ENCODE results near the gene CABLES2.

CABLES2 gene

DNA sequence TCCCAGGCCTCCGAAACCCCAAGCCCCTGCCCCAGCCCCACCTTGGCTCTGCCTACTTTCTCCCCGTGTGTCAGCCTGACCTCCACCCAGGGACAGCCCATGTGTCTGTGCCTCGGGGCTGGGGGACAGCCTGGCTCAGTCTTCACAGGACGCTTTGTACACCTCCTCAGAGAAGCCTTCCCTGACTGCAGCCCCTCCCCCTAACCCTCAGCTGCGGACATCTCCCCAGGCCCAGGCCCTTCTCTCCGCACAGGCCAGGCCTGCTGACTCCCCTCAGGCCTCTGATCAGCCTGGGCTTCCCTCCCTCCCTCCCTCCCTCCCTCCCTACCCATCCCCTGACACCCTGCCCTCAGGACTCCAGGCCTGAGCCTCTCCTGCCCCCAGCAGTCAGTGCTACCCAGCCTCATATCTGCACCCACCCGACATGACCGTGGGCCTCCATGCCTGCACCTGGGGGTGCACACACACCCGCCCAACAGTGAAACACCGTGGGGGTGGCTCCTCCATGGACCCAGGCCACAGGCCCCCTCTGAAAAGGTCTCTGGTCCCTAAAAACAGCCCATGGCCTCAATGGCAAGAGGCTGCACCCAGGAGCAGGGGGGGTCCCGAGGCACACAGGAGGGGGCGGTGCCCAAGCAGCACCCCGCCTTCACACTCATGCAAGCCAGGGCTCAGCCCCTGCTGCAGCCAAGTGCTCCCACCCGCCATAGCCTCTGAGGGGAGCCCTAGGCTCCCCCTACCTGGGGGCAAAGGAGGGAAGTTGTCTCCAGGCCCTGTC is 52.9 kb downstream of the CABLES2 start:
- peaks cover 1% of the 10 kb centered on the region for H3K36me3 ChIP-seq (replicated peaks; ENCODE audit: low read depth, low read length)
- no peak for TF ChIP-seq EZH2phosphoT487 (IDR thresholded peaks at IDR 0.05; ENCODE audit: low read depth)
- TF ChIP-seq, protein P1, sequence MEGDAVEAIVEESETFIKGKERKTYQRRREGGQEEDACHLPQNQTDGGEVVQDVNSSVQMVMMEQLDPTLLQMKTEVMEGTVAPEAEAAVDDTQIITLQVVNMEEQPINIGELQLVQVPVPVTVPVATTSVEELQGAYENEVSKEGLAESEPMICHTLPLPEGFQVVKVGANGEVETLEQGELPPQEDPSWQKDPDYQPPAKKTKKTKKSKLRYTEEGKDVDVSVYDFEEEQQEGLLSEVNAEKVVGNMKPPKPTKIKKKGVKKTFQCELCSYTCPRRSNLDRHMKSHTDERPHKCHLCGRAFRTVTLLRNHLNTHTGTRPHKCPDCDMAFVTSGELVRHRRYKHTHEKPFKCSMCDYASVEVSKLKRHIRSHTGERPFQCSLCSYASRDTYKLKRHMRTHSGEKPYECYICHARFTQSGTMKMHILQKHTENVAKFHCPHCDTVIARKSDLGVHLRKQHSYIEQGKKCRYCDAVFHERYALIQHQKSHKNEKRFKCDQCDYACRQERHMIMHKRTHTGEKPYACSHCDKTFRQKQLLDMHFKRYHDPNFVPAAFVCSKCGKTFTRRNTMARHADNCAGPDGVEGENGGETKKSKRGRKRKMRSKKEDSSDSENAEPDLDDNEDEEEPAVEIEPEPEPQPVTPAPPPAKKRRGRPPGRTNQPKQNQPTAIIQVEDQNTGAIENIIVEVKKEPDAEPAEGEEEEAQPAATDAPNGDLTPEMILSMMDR (IDR thresholded peaks at IDR 0.05; ENCODE audit: low read depth, low read length), result no peak
- H3K9ac ChIP-seq (ENCODE audit: low read length), result no peak overlapping the region
- H3K4me2 ChIP-seq (ENCODE audit: low read length), result no peak overlapping the region
- H3K79me2 ChIP-seq (ENCODE audit: low read length), result no peaks in the 10 kb centered on the region
- H3K4me1 ChIP-seq (ENCODE audit: low read length), result no peaks in the 10 kb centered on the region
- H3K27me3 ChIP-seq (ENCODE audit: low read depth, low read length), result no peaks in the 10 kb centered on the region
- H4K20me1 ChIP-seq (ENCODE audit: insufficient read depth, low read length), result peaks cover 3% of the 10 kb centered on the region; the same call in 1 of the 2 replicates
- no peak overlapping the region for H2AFZ ChIP-seq (ENCODE audit: low read depth, low read length)
- no peaks in the 10 kb centered on the region for H3K9me3 ChIP-seq (ENCODE audit: insufficient read depth, low read length)
- no peak overlapping the region for H3K27ac ChIP-seq (ENCODE audit: low read length)
- no peak overlapping the region for H3K4me3 ChIP-seq (ENCODE audit: low read length)

DNA sequence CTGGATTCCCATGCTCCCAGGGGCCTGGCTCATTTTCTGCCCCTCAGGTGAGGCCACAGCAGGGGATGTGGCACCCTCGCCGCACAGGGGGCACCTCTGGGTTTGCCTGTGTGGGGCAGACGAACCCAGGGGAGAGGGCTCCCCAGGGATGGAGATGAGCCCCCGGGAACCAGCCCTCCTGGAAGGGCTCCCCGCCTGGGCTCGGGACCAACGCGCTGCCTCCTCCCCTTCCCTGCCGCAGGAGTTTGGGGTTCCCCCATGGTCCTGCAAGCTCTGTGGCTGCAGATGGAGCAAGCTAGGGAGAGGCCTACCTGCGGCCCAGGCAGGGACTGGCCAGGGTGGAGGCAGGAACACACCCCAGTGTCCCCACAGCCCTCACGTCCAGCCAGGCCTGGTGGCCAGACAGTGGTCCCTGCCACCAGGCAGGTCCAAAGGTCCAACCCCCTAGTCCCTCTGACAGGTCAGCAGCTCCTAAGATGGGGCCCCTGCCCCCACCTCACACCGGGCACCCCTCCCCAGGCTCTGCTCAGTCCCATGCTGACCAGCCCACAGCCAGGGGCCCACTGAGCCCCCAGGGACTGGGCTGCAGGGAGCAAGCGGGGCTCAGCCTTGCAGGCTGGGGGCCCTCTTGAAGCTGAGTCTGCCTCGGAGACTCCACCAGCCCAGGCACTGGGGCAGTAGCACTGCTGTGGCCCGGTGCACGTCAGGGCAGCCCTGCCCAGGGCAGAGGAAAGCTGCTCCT is 53.6 kb downstream of the CABLES2 start:
- Histone ChIP-seq H3K9me3 (ENCODE audit: insufficient read depth, low read length) (no peaks in the 10 kb centered on the region), H3K27me3 (ENCODE audit: low read depth, low read length) (no peaks in the 10 kb centered on the region), H3K4me2 (ENCODE audit: low read length) (no peak overlapping the region), H2AFZ (ENCODE audit: low read depth, low read length) (no peak overlapping the region), H3K9ac (ENCODE audit: low read length) (no peak overlapping the region), H3K79me2 (ENCODE audit: low read length) (no peaks in the 10 kb centered on the region), H3K4me1 (ENCODE audit: low read length) (no peaks in the 10 kb centered on the region), H3K27ac (ENCODE audit: low read length) (no peak overlapping the region), H4K20me1 (ENCODE audit: insufficient read depth, low read length) (peaks cover 3% of the 10 kb centered on the region; the same call in 1 of the 2 replicates), H3K4me3 (ENCODE audit: low read length) (no peak overlapping the region), H3K36me3 (replicated peaks; ENCODE audit: low read depth, low read length) (peaks cover 2% of the 10 kb centered on the region)
- TF ChIP-seq EZH2phosphoT487 (IDR thresholded peaks at IDR 0.05; ENCODE audit: low read depth), result no peak
- TF ChIP-seq, protein P1 (IDR thresholded peaks at IDR 0.05; ENCODE audit: low read depth, low read length), result no peak

DNA sequence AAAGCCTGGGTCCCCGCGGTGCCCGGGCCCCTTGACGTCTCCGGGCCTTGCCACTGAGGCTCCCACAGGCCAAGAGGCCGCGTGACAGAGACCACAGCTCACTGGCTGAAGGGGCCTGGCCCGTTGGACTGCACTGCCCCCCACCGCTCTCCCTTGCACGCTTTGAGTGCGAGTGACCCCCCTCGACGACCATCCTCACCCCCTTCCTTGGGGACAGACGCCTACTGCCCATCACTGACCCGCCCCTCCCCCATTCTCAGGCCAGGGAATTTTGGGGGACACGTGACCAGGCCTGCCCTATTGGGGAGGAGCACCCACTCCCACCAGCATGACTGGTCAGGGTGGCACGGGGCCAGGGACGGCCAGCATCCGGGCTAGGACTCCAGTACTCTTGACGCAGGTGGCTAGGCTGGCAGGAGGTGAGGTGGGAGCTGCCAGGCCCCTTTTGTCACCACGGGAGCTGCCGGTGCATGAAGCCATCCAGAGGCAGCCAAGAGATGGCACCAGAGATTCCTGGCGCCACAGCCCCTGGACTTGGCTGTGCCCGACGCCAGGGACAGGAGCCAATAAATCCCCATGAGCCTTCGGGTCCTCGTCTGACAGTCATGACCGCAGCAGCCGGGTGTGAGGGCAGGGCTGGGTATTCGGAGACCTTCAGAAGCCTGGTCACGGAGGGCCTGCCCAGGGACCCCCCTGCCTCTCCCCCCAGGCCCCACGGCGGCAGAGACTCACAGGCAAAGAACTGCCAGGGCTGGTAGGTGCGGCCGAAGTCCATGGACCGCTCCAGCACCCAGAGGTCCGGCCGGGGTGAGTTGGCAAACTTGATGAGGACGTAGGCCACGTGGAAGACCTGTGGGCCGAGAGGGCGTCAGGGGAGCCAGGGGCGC is 54.4 kb downstream of the CABLES2 start:
- Histone ChIP-seq H3K9ac (ENCODE audit: low read length) (no peak overlapping the region), H3K4me3 (ENCODE audit: low read length) (no peak overlapping the region), H2AFZ (ENCODE audit: low read depth, low read length) (no peak overlapping the region), H3K4me1 (ENCODE audit: low read length) (no peaks in the 10 kb centered on the region), H3K27me3 (ENCODE audit: low read depth, low read length) (no peaks in the 10 kb centered on the region), H3K4me2 (ENCODE audit: low read length) (no peak overlapping the region), H4K20me1 (ENCODE audit: insufficient read depth, low read length) (peaks cover under 1% of the 10 kb centered on the region; the same call in 1 of the 2 replicates), H3K79me2 (ENCODE audit: low read length) (no peaks in the 10 kb centered on the region), H3K36me3 (replicated peaks; ENCODE audit: low read depth, low read length) (peaks cover 2% of the 10 kb centered on the region), H3K27ac (ENCODE audit: low read length) (no peak overlapping the region), H3K9me3 (ENCODE audit: insufficient read depth, low read length) (no peaks in the 10 kb centered on the region)
- no peak for TF ChIP-seq EZH2phosphoT487 (IDR thresholded peaks at IDR 0.05; ENCODE audit: low read depth)
- TF ChIP-seq, protein P1 (IDR thresholded peaks at IDR 0.05; ENCODE audit: low read depth, low read length), result no peak
